Kidney (tissue), 14 donors: ENCODE data around the gene C11orf21. TPM values are rescaled to one million over a fixed set of nuclear protein-coding genes. Genes with fewer than 3 reads are reported as not detected.

Experiments used
- DNase-seq, 5 donors: peaks; one replicate each; pipeline ENCODE4 v3.0.0-alpha.2; 2013 to 2020
- FAIRE-seq: peaks from 2 replicates; lab custom pipeline; 2012; peaks lifted over from hg19 to GRCh38; lab: Jason Lieb, UNC
- H3K27ac ChIP-seq, 2 donors: one replicate each; pipeline ENCODE4 v1.7.0; 2013; ENCODE audit warnings: low read depth in 2 of 2, low read length in 2 of 2, inconsistent platforms in 1 of 2
- H3K27me3 ChIP-seq: one replicate; pipeline ENCODE4 v1.7.1; 2013; ENCODE audit warnings: low read length, inconsistent platforms; ENCODE audit not compliant: control insufficient read depth, insufficient read depth
- H3K36me3 ChIP-seq, 3 donors: one replicate each; pipeline versions ENCODE4 v1.7.0 to v1.7.1; 2013; ENCODE audit warnings: low read length in 3 of 3, control low read depth in 1 of 3, inconsistent platforms in 1 of 3; ENCODE audit not compliant: insufficient read depth in 3 of 3, control insufficient read depth in 2 of 3
- H3K4me1 ChIP-seq, 3 donors: one replicate each; pipeline versions ENCODE4 v1.7.0 to v1.7.1; 2013; ENCODE audit warnings: low read length in 3 of 3, inconsistent platforms in 1 of 3, low read depth in 1 of 3; ENCODE audit not compliant: control insufficient read depth in 2 of 3, insufficient read depth in 2 of 3
- H3K4me3 ChIP-seq, 3 donors: one replicate each; pipeline versions ENCODE4 v1.7.0 to v1.8.1; 2013; ENCODE audit warnings: low read length in 3 of 3, control low read depth in 1 of 3, inconsistent platforms in 1 of 3
- H3K9ac ChIP-seq, 3 donors: one replicate each; pipeline versions ENCODE4 v1.7.0 to v1.7.1; 2013; ENCODE audit warnings: low read length in 3 of 3, control low read depth in 1 of 3, inconsistent platforms in 1 of 3
- H3K9me3 ChIP-seq, 3 donors: one replicate each; pipeline versions ENCODE4 v1.7.0 to v1.7.1; 2013; ENCODE audit warnings: low read length in 3 of 3, control low read depth in 1 of 3, inconsistent platforms in 1 of 3; ENCODE audit not compliant: control insufficient read depth in 2 of 3, insufficient read depth in 1 of 3
- intact Hi-C: fragments of 100-400 bp; cut with DNase I; formaldehyde crosslinking; loops from one replicate; pipeline ENCODE4 v1.11.1; 2022
- polyA plus RNA-seq: library from polyadenylated mRNA; stranded (reverse); fragments of 350-450 nt; fragmentation: Illumina TruSeq; extraction: RNeasy Lipid Tissue Mini Kit (QIAGEN cat#74804); gene quantifications from one replicate; pipeline ENCODE4 v1.2.3, GENCODE V29; 2014; ENCODE audit warnings: low read depth, low replicate concordance; ENCODE audit not compliant: insufficient read depth
- total RNA-seq: library from RNA; stranded (reverse); fragmentation: NEBNext Ultra II Directional; extraction: Animal tissue kit (Norgen Biotek cat#: 25700); gene quantifications from one replicate; pipeline ENCODE4 v1.2.1, GENCODE V29; 2021
- TF ChIP-seq, protein P1 (sequence below): IDR thresholded peaks from 3 replicates; pipeline ENCODE4 v1.5.1; 2012; ENCODE audit warnings: mild to moderate bottlenecking, moderate library complexity, borderline replicate concordance; ENCODE audit not compliant: insufficient read depth; ENCODE audit errors: extremely low read depth
- donor health status: control.
- donor health status: control.
- donor health status: control.
- donor health status: control.
- donor health status: control.
- donor health status: DM: yes; HTN: yes; CAD: no.
- donor health status: Normal renal cell carcinoma (clear cell type).

The C11orf21 gene
- total and polyA plus RNA-seq, 2 donors from 2014 or later, result 0.17 to 4.9 TPM

DNA sequence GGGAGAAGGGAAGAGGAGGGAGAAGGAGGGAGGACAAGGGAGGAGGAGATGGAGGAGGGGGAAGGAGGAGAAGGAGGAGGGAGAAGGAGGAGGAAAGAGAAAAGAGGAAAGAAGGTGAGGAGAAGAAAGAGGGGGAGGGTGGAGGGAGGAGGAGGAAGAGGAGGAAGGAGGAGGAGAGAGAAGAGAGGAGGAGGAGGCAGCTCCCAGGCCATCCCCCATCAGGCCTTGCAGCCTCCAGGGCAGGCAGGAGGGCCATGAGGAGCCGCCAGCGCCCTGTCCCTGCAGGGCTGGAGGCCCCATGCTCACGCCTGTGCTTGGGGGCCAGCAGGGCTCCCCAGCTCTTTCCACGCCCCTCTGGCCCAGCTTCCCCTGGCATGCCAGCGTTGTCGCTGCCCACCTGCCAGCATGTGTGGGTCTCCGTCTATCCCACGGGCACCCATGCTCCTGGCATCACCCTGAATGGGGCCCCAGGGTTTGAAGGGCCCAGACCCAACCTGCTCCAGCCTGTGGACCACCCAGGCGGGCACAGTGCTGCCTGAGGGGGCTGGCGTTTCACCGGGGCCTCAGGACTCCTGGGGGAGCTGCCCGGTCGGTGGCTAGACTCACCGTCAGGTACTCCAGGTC, 5.3 kb upstream of the C11orf21 start:
- H3K9me3 ChIP-seq, result no peaks in the 10 kb centered on the region
- H3K27ac ChIP-seq, result no peak overlapping the region
- DNase-seq (peak in 4 of 5 donors; percentile 43 to 83 (median 56)), FAIRE-seq (no peak)
- TF ChIP-seq, protein P1, sequence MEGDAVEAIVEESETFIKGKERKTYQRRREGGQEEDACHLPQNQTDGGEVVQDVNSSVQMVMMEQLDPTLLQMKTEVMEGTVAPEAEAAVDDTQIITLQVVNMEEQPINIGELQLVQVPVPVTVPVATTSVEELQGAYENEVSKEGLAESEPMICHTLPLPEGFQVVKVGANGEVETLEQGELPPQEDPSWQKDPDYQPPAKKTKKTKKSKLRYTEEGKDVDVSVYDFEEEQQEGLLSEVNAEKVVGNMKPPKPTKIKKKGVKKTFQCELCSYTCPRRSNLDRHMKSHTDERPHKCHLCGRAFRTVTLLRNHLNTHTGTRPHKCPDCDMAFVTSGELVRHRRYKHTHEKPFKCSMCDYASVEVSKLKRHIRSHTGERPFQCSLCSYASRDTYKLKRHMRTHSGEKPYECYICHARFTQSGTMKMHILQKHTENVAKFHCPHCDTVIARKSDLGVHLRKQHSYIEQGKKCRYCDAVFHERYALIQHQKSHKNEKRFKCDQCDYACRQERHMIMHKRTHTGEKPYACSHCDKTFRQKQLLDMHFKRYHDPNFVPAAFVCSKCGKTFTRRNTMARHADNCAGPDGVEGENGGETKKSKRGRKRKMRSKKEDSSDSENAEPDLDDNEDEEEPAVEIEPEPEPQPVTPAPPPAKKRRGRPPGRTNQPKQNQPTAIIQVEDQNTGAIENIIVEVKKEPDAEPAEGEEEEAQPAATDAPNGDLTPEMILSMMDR, result no peak
- H3K9ac ChIP-seq, result no peak overlapping the region
- peaks cover 3 to 16% (median 6%) of the 10 kb centered on the region in 3 donors for H3K4me1 ChIP-seq
- no peaks in the 10 kb centered on the region for H3K27me3 ChIP-seq
- H3K36me3 ChIP-seq, result no peaks in the 10 kb centered on the region
- H3K4me3 ChIP-seq, result no peak overlapping the region
- intact Hi-C loops, result no loop called here

DNA sequence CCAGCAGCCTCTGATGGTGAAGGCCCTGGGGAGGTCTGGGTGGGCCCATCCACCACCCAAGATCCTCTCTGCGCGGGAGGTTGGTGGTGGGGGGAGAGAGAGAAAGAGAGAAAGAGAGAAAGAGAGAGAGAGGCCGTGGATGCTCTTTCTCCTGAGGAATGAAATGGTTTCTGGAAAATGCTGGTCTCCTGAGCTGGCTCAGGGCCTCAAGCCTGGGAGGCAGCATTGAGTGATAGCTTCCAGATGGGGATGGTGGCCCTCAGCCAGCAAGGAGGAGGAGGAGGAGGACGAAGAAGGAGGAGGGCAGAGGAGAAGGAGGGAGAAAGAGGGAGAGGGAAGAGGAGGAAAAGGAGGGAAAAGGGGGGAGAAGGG, 4.7 kb upstream of the C11orf21 start:
- Histone ChIP-seq H3K9me3 (no peaks in the 10 kb centered on the region), H3K36me3 (no peaks in the 10 kb centered on the region), H3K4me1 (peaks cover 3 to 16% (median 6%) of the 10 kb centered on the region in 3 donors), H3K27me3 (no peaks in the 10 kb centered on the region), H3K9ac (peak overlapping the region in 2 of 3 donors; percentile 15 to 24), H3K4me3 (no peak overlapping the region), H3K27ac (peak overlapping the region; percentile 63 to 92)
- FAIRE-seq (no peak), DNase-seq (peak; percentile 77 to 94 (median 79))
- TF ChIP-seq, protein P1, result no peak
- intact Hi-C loops, result no loop called here

- TF ChIP-seq, protein P1, result no peak
- Histone ChIP-seq H3K4me1 (peaks cover 3 to 16% (median 6%) of the 10 kb centered on the region in 3 donors), H3K9me3 (no peaks in the 10 kb centered on the region), H3K4me3 (peak overlapping the region in 1 of 3 donors; percentile 38), H3K9ac (peak overlapping the region in 2 of 3 donors; percentile 15 to 24), H3K27me3 (no peaks in the 10 kb centered on the region), H3K27ac (peak overlapping the region; percentile 63 to 92), H3K36me3 (no peaks in the 10 kb centered on the region)
- peak; percentile 60 to 91 (median 73) for DNase-seq
- no peak for FAIRE-seq
- intact Hi-C loops, result no loop called here
Measured at GRCh38 chr11:2305788-2306451, 4.2 kb upstream of the C11orf21 start.
